Stimulated activated CD4-positive, alpha-beta T cell treated with anti-CD3 and anti-CD28 coated beads, Interleukin-4, amount 100 ng/mL, for 1 hour (primary cell): ENCODE results near the gene ZNF558.
"Not testable (repeated sequence)": the region's sequence is repeated elsewhere in the genome, so short reads cannot be mapped to it uniquely, and the experiment has no call there.

Experiments
- DNase-seq: peaks from one replicate; pipeline ENCODE4 v3.0.0-alpha.2; 2020

The ZNF558 gene

GRCh38 chr19:8794823-8795222 lies 37.3 kb downstream of the ZNF558 start:
- no peak for DNase-seq

- DNase-seq, result not testable (repeated sequence)
Observed at GRCh38 chr19:8773587-8773986, 58.5 kb downstream of the ZNF558 start.

- DNase-seq, result not testable (repeated sequence)
Observed at GRCh38 chr19:8769265-8769664, 62.8 kb downstream of the ZNF558 start.

- not testable (repeated sequence) for DNase-seq
Observed at GRCh38 chr19:8767257-8767656, 64.8 kb downstream of the ZNF558 start.
